ES-I3 (cell line): ENCODE measurements around the gene RHBDL2.
"Not testable (repeated sequence)": the region's sequence is repeated elsewhere in the genome, so short reads cannot be mapped to it uniquely, and the experiment has no call there.

ENCODE experiments used
- H3K36me3 ChIP-seq: 2 replicates; pipeline ENCODE4 v1.6.1; 2013; ENCODE audit warnings: mild to moderate bottlenecking, low read length, control low read depth, moderate library complexity; ENCODE audit not compliant: insufficient read depth
- H3K4me1 ChIP-seq: 2 replicates; pipeline ENCODE4 v1.6.1; 2013; ENCODE audit warnings: mild to moderate bottlenecking, control low read depth, low read length; ENCODE audit not compliant: insufficient read depth
- H3K9ac ChIP-seq: 2 replicates; pipeline ENCODE4 v1.6.1; 2013; ENCODE audit warnings: low read depth, mild to moderate bottlenecking, low read length, moderate library complexity
- H3K9me3 ChIP-seq: 2 replicates; pipeline ENCODE4 v1.6.1; 2013; ENCODE audit warnings: mild to moderate bottlenecking, low read length, moderate library complexity; ENCODE audit not compliant: control insufficient read depth, insufficient read depth

Gene RHBDL2, protein sequence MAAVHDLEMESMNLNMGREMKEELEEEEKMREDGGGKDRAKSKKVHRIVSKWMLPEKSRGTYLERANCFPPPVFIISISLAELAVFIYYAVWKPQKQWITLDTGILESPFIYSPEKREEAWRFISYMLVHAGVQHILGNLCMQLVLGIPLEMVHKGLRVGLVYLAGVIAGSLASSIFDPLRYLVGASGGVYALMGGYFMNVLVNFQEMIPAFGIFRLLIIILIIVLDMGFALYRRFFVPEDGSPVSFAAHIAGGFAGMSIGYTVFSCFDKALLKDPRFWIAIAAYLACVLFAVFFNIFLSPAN

DNA sequence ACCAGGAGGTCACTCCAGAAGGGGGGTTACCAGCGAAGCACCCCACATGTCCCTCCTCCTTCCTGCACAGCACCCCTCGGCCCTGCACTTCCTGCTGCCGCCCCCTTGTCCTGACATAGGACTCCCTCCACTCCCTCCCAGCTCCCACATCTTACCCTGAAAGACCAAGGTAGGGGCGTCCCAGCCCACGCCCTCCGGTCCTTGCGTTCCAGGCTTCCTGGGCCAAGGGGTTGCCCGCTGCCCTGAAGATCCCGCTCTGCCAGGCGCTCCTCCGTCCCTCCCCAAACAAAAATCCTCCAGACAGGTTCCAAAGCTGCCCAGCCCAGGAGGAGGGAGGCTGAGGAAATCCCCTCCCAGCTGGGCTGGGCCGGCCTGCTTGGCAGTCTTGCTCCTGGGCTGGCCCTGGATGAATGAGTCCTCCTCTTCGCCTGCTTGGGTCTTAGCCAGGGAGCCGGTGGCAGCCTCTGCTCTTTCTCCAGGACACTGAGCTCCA lies at the start of gene RHBDL2:
RHBDL2 (minus strand) TSS at position 304 of the 493 bp plus-strand sequence. CDS start 22,618 bp downstream, outside the sequence.
- Histone ChIP-seq H3K9ac (no peak within 1 kb of the TSS), H3K9me3 (no peaks in the 10 kb centered on the region), H3K36me3 (no peaks in the 10 kb centered on the region), H3K4me1 (no peaks in the 10 kb centered on the region)

- Histone ChIP-seq H3K4me1 (peaks cover 32% of the 10 kb centered on the region), H3K9ac (peak within 1 kb of the TSS; percentile 72), H3K9me3 (no peaks in the 10 kb centered on the region), H3K36me3 (peaks cover 17% of the 10 kb centered on the region)
Measured at GRCh38 chr1:38990738-38991637, 49.4 kb upstream of the RHBDL2 start, which contains the start of gene AKIRIN1. Gene AKIRIN1 (plus strand): TSS chr1:38991276. CDS start chr1:38991381, 105 bp downstream.

- Histone ChIP-seq H3K4me1 (peaks cover 38% of the 10 kb centered on the region), H3K36me3 (peaks cover 17% of the 10 kb centered on the region), H3K9me3 (no peaks in the 10 kb centered on the region), H3K9ac (peak overlapping the region; percentile 62)
Measured at GRCh38 chr1:38990386-38990737, 48.7 kb upstream of the RHBDL2 start.

DNA sequence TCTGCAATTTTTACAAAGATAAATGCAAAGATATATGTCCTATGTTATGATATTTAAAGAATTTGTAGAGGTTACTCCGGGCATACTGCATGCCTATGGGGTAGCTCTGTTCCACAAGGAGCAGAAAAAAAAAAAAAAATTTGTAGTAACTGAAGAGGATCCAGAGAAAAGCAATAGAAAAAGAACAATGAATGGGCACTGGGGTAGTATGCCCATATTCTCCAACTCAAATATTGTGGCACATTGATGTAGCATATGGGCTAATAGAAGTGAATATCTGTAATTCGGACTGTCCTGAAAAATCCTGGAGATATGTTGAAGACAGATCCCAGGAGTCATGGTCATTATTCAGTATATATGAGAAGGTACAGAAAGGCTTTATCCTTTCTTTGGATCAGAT lies 48.3 kb upstream of the RHBDL2 start:
- Histone ChIP-seq H3K9ac (peak overlapping the region; percentile 62), H3K36me3 (peaks cover 15% of the 10 kb centered on the region)

DNA sequence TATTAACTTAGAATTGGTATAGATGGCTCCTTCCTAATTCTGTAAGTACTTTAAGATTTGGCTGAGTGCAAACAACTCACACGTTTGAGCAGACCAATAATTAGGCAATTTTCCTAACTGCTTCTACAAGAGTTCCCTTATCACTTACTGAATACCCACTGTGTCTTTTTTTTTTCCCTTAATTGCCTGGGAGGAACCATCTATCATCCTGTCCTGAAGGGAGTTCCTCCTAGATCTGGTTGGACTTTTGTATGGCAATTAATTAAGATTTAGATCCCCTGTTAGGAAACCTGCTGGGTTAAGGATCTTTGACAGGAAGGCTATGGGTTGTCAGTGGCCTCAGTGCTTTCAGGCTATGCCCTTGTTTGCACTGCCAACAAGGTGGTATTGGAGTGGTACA lies 37.8 kb upstream of the RHBDL2 start:
- not testable (repeated sequence) for H3K9ac ChIP-seq, H3K9me3 ChIP-seq, H3K36me3 ChIP-seq

More for the DNA sequence above, 48.3 kb upstream of the RHBDL2 start:
- H3K9me3 ChIP-seq, result no peaks in the 10 kb centered on the region
- H3K4me1 ChIP-seq, result peaks cover 37% of the 10 kb centered on the region

DNA sequence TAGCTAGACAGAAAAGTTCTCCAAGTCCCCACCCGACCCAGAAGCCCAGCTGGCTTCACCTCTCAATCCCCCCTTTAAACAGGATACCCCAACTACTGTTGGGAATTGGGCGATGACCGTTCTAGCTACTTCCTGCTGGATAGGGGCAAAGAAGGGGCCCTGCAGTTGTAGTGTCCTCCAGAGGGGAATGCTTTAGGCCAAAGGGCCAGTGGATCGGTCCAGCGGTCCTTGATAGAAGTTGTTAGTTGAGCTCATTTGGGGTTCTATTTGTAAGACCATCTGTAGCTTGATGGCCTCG lies 36.6 kb upstream of the RHBDL2 start:
- not testable (repeated sequence) for H3K9ac ChIP-seq, H3K4me1 ChIP-seq

More for the DNA sequence above, 37.8 kb upstream of the RHBDL2 start:
- H3K4me1 ChIP-seq, result not testable (repeated sequence)

GRCh38 chr1:38977399-38978244 lies 36.0 kb upstream of the RHBDL2 start:
- not testable (repeated sequence) for H3K9me3 ChIP-seq, H3K4me1 ChIP-seq, H3K36me3 ChIP-seq, H3K9ac ChIP-seq

More for the DNA sequence above, 36.6 kb upstream of the RHBDL2 start:
- H3K9me3 ChIP-seq, H3K36me3 ChIP-seq: not testable (repeated sequence)

- Histone ChIP-seq H3K9ac (no peak overlapping the region), H3K9me3 (peaks cover 6% of the 10 kb centered on the region; the same call in 1 of the 2 replicates), H3K36me3 (no peaks in the 10 kb centered on the region), H3K4me1 (no peaks in the 10 kb centered on the region)
Measured at GRCh38 chr1:38973659-38974437, 32.2 kb upstream of the RHBDL2 start.

- H3K9ac ChIP-seq, H3K9me3 ChIP-seq, H3K4me1 ChIP-seq, H3K36me3 ChIP-seq: not testable (repeated sequence)
Measured at GRCh38 chr1:38973145-38973544, 31.5 kb upstream of the RHBDL2 start.

DNA sequence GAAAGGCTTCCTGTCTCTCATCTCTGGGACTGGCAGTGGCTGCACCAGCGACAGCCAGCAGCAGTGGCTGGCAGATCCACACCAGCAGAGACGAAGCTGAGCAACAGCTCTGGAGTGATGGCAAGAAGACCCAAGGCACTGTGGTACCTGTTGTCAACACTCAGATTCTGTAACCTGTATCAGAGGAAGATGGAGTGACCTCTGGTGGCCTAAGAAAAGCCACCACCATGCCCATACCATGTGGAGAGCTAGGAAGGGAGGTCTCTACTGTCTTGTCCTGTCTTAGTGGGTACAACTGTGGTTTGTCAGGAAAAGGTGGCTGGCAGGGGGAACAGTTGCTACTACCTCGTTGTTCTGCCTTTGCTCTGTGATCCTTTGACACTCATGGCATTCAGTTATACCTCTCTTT lies 22.5 kb upstream of the RHBDL2 start:
- no peaks in the 10 kb centered on the region for H3K36me3 ChIP-seq
- no peaks in the 10 kb centered on the region for H3K9me3 ChIP-seq
- peaks cover 6% of the 10 kb centered on the region for H3K4me1 ChIP-seq
- no peak overlapping the region for H3K9ac ChIP-seq

DNA sequence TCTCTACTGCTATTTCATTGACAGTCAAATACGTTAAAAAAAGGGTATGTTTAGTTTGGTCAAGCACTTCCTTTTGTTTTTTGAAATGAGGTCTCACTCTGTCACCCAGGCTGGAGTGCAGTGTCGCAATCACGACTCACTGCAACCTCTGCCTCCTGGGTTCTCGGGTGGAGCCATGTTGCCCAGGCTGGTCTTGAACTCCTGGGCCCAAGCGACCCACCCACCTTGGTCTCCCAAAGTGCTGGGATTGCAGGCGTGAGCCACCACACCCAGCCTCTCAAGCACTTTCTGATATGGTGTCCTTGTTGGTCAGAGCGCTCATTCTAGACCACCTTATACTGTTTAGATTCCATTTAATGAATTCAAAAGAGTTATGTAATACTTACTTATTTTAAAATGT lies 20.9 kb upstream of the RHBDL2 start:
- Histone ChIP-seq H3K36me3 (no peaks in the 10 kb centered on the region), H3K9ac (no peak overlapping the region), H3K9me3 (no peaks in the 10 kb centered on the region), H3K4me1 (peaks cover 11% of the 10 kb centered on the region)

DNA sequence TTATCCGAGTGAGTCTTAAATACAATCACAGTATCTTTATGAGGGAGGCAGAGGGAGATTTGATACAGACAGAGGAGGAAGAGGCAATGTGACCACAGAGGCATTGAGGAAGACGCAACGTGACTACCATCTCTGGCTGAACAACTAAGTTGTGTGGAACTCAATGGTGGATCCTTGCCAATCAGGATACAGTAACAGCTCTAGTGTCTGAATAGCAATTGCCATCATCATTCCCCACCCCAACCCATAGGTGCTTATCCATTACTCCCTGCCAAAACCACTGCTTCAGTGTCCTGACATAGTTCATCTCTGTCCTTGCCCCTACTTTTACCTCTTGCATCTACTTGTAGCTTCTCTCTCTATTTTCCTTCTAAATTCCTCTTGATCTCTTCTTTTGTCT lies 20.5 kb upstream of the RHBDL2 start:
- no peaks in the 10 kb centered on the region for H3K36me3 ChIP-seq
- H3K9ac ChIP-seq, result no peak overlapping the region
- H3K9me3 ChIP-seq, result no peaks in the 10 kb centered on the region

DNA sequence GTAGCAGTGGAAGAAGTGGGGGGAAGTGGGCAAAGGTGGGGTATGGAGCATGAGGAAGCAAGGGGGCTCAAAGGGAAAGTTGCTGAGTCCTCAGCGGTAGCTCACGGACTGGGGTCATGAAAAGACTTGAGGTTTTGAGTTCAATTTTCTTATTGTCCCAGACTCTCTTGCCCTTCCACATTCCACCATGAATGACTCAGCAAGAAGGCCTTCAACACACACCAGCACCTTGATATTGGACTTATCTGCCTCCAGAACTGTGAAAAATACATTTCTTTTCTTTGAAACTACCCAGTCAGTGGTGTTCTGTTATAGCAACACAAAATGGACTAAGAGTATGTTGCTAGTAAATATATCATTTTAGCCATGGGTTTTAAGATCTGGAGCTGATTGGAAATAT lies 17.3 kb upstream of the RHBDL2 start:
- Histone ChIP-seq H3K9me3 (no peaks in the 10 kb centered on the region), H3K36me3 (no peaks in the 10 kb centered on the region), H3K9ac (no peak overlapping the region), H3K4me1 (peaks cover 11% of the 10 kb centered on the region)

More for the DNA sequence above, 20.5 kb upstream of the RHBDL2 start:
- H3K4me1 ChIP-seq, result peaks cover 11% of the 10 kb centered on the region
